Measurements from ENCODE around the gene POU2F1.

POU2F1 gene

DNA sequence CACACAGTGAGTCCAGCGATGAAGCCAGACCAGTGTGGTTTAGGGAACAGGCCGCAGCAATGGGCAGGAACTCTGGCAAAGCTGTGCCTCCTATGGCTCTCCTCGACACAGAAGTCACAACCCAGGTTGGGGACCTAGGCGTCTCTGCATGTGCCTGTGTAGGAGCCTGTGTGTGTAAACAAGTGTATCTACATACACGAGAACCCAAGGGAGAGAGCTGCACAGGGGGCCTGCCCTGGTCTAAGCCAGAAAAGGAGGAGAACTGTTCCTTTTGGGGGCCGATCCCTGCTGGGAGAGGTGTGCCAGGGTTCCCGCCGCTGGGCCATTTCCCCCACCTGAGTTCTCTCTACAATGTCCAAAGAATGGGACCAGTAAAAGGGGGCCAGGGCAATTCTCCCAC, 241.7 kb downstream of the POU2F1 start:
- no peak for TF ChIP-seq CTCF (IDR thresholded peaks at IDR 0.05; ENCODE audit: control insufficient read depth, extremely low read depth, insufficient read depth)
- no peak overlapping the region for H3K4me3 ChIP-seq (ENCODE audit: low read depth, low read length)
- DNase-seq (ENCODE audit: low read depth): no peak

DNA sequence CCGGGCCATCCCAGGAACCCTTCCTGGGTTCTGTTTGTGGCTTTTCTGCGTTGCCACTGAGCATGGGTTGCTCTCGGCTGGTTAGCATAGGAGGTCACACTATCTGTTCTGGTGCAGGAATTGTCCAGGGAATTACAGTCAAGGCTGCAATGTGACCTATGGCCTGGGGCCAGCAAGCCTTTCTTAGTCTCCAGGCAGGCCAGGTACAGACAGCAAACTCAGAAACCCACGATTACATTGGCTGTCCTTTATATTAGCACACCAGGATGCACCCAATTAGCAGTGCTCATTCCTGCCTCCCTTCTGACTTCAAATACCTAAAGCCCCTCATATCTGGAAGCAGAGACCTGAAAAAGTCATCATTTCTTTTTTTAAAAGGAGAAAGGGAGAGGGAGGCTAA, 242.4 kb downstream of the POU2F1 start:
- H3K4me3 ChIP-seq (ENCODE audit: low read depth, low read length): no peak overlapping the region
- no peak for DNase-seq (ENCODE audit: low read depth)
- TF ChIP-seq CTCF (IDR thresholded peaks at IDR 0.05; ENCODE audit: control insufficient read depth, extremely low read depth, insufficient read depth): no peak

- no peak for TF ChIP-seq CTCF (IDR thresholded peaks at IDR 0.05; ENCODE audit: control insufficient read depth, extremely low read depth, insufficient read depth)
- DNase-seq (ENCODE audit: low read depth): no peak
- no peak overlapping the region for H3K4me3 ChIP-seq (ENCODE audit: low read depth, low read length)
Observed at GRCh38 chr1:167463875-167464575, 243.3 kb downstream of the POU2F1 start.

- DNase-seq (ENCODE audit: low read depth): no peak
- no peak overlapping the region for H3K4me3 ChIP-seq (ENCODE audit: low read depth, low read length)
- no peak for TF ChIP-seq CTCF (IDR thresholded peaks at IDR 0.05; ENCODE audit: control insufficient read depth, extremely low read depth, insufficient read depth)
Observed at GRCh38 chr1:167465018-167465417, 244.3 kb downstream of the POU2F1 start.

DNA sequence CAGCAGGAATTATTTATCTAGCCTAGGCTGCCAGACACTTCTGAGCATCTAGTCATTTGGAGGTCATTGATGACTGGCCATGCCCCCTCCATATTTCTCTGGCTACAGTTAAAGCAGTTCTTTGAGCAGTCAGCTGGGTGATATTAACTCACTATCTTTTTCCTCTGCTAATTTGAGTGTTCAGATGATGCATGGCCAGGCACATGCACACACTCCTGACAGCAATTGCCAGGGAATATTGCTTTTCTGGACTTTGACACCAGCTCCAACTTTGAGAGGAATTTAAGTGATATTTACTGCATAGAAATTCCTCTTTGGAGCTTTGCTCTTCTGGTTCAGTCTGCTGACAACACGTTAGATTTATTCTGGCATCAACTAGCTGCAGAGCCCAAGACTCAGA, 245.1 kb downstream of the POU2F1 start:
- no peak for DNase-seq (ENCODE audit: low read depth)
- no peak for TF ChIP-seq CTCF (IDR thresholded peaks at IDR 0.05; ENCODE audit: control insufficient read depth, extremely low read depth, insufficient read depth)
- no peak overlapping the region for H3K4me3 ChIP-seq (ENCODE audit: low read depth, low read length)

DNA sequence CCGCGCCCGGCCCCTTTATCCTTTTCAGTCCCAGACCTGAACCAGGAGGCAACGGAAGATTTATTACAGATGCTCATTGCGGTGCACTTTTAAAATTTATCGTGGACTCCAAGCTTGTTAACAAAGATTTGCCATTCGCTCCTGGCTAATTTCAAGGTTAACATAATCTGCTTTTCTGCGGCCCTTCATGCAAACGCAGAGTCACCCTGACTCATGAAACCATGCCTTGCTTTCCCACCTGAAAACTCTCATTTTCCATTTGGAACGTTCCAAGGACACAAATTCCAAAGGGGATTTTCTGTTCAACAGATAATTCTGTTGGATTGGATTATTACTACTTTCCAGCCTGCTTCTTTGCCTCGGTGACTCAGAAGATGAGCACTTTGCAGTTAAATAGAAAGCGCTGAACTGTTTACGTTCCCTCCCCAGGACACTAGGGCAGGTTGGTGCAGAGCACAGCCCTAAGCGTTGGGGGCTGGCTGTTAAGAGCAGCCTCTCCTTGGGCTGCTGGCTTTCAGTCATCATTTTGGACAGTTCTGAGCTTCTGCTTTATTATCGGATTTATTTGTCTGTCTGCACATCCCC, 246.5 kb downstream of the POU2F1 start:
- no peak overlapping the region for H3K4me3 ChIP-seq (ENCODE audit: low read depth, low read length)
- no peak for TF ChIP-seq CTCF (IDR thresholded peaks at IDR 0.05; ENCODE audit: control insufficient read depth, extremely low read depth, insufficient read depth)
- no peak for DNase-seq (ENCODE audit: low read depth)

DNA sequence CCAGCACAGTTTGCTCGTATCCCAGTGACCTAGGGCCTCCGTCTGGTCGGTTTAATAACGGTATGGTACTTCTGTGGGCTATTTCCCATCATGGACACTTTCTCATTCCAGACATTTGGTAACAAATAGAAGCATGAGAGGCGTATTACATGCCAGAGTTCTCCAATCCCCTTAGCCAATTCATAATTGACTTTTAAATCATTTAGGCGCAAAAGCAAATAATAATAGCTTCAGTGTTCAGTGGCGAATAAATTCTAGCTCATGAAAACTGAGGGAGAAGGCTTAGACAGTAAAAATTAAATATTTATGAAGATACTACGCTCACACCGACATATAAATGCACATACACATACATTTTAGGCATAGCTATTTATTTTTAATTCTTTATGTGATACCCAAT, 247.1 kb downstream of the POU2F1 start:
- DNase-seq (ENCODE audit: low read depth): no peak
- H3K4me3 ChIP-seq (ENCODE audit: low read depth, low read length): no peak overlapping the region
- TF ChIP-seq CTCF (IDR thresholded peaks at IDR 0.05; ENCODE audit: control insufficient read depth, extremely low read depth, insufficient read depth): no peak
